Activated naive CD8-positive, alpha-beta T cell (primary cell): ENCODE data around the gene LINC01488.

Experiments
- H3K27ac Mint-ChIP-seq: one replicate; pipeline ENCODE4 v1.8.0; 2021; ENCODE audit warnings: mixed read lengths
- H3K27me3 Mint-ChIP-seq: one replicate; pipeline ENCODE4 v1.8.0; 2021; ENCODE audit warnings: mixed read lengths
- H3K36me3 Mint-ChIP-seq: one replicate; pipeline ENCODE4 v1.8.0; 2021; ENCODE audit warnings: mixed read lengths
- H3K4me1 Mint-ChIP-seq: one replicate; pipeline ENCODE4 v1.8.0; 2021; ENCODE audit warnings: low read depth, mixed read lengths
- H3K4me3 Mint-ChIP-seq: one replicate; pipeline ENCODE4 v1.8.0; 2021; ENCODE audit warnings: mild to moderate bottlenecking, mixed read lengths
- H3K9me3 Mint-ChIP-seq: one replicate; pipeline ENCODE4 v1.8.0; 2021; ENCODE audit warnings: low read depth, mixed read lengths

LINC01488 gene

GRCh38 chr11:69524991-69525411 lies 43.5 kb downstream of the LINC01488 start:
- H3K4me1 Mint-ChIP-seq, result no peaks in the 10 kb centered on the region
- H3K9me3 Mint-ChIP-seq, result no peaks in the 10 kb centered on the region
- no peak overlapping the region for H3K27ac Mint-ChIP-seq
- H3K36me3 Mint-ChIP-seq, result no peaks in the 10 kb centered on the region
- H3K27me3 Mint-ChIP-seq, result peaks cover 10% of the 10 kb centered on the region
- no peak overlapping the region for H3K4me3 Mint-ChIP-seq

- peaks cover 10% of the 10 kb centered on the region for H3K27me3 Mint-ChIP-seq
- H3K36me3 Mint-ChIP-seq, result no peaks in the 10 kb centered on the region
- no peaks in the 10 kb centered on the region for H3K9me3 Mint-ChIP-seq
- H3K4me3 Mint-ChIP-seq, result no peak overlapping the region
- H3K27ac Mint-ChIP-seq, result no peak overlapping the region
- H3K4me1 Mint-ChIP-seq, result no peaks in the 10 kb centered on the region
Observed at GRCh38 chr11:69525516-69526452, 44.3 kb downstream of the LINC01488 start.

GRCh38 chr11:69526453-69526810 lies 45.0 kb downstream of the LINC01488 start:
- Mint-ChIP-seq H3K36me3 (no peaks in the 10 kb centered on the region), H3K4me1 (no peaks in the 10 kb centered on the region), H3K27me3 (peaks cover 10% of the 10 kb centered on the region), H3K9me3 (no peaks in the 10 kb centered on the region), H3K27ac (no peak overlapping the region), H3K4me3 (no peak overlapping the region)

DNA sequence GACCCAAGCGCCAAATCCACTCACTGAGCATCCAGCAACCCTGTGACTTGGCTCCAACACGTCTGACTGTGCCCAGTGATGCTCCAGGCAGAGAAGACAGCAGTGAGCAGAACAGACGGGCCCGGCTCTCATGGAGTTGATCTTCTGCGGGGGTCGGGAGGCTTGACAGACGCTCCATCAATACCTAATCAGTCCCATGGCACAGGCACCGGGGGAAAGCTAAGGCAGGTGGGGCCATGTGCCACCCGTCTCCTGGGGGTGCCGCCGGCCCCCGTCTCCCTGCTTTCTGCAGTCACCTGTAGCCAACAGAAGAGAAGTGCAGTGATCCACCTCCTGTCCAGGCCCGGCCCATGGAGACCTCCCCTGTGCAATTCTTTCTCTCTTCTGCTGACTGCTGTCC lies 47.5 kb downstream of the LINC01488 start:
- H3K4me1 Mint-ChIP-seq, result no peaks in the 10 kb centered on the region
- no peaks in the 10 kb centered on the region for H3K36me3 Mint-ChIP-seq
- H3K4me3 Mint-ChIP-seq, result no peak overlapping the region
- H3K27me3 Mint-ChIP-seq, result peaks cover 10% of the 10 kb centered on the region
- H3K9me3 Mint-ChIP-seq, result no peaks in the 10 kb centered on the region
- no peak overlapping the region for H3K27ac Mint-ChIP-seq

GRCh38 chr11:69530278-69531070 lies 49.0 kb downstream of the LINC01488 start:
- Mint-ChIP-seq H3K9me3 (no peaks in the 10 kb centered on the region), H3K36me3 (no peaks in the 10 kb centered on the region), H3K4me1 (no peaks in the 10 kb centered on the region), H3K27ac (no peak overlapping the region), H3K27me3 (peaks cover 10% of the 10 kb centered on the region), H3K4me3 (no peak overlapping the region)

DNA sequence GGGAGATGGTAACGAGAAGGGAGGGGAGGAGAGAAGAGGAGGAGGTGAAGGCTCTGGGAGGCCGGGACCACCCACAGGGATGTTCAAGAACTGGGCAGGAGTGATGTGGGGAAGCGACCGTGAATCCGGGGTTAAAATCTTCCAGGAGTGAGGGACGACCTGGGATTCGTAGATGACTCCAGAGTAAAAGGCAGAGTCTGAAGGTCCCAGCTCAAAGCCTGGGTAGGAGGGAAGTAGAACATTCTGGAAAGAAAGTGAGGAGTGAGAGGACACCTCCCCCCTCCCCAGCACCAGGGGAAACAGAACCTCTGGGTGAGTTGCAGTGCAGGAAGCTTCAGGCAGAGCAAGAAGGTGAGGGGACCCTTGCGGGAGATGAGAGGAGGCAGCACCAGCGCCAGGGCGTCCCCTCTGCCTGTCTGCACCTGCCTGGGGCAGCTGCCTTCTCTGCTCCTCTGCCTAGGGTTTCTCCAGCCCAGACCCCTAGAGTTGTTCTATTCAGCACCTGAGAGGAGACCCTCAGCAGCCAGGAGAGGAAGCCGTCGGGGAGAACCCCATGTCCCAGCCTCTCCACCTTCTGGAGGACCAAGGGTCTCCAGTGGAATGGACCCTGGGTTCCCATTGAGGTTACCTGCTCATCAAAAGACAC lies 49.7 kb downstream of the LINC01488 start:
- Mint-ChIP-seq H3K36me3 (no peaks in the 10 kb centered on the region), H3K4me3 (no peak overlapping the region), H3K4me1 (no peaks in the 10 kb centered on the region), H3K9me3 (no peaks in the 10 kb centered on the region), H3K27me3 (peaks cover 7% of the 10 kb centered on the region), H3K27ac (no peak overlapping the region)

- H3K36me3 Mint-ChIP-seq, result no peaks in the 10 kb centered on the region
- no peak overlapping the region for H3K4me3 Mint-ChIP-seq
- H3K27me3 Mint-ChIP-seq, result peaks cover 7% of the 10 kb centered on the region
- H3K27ac Mint-ChIP-seq, result no peak overlapping the region
- no peaks in the 10 kb centered on the region for H3K4me1 Mint-ChIP-seq
- no peaks in the 10 kb centered on the region for H3K9me3 Mint-ChIP-seq
Observed at GRCh38 chr11:69531717-69532088, 50.2 kb downstream of the LINC01488 start.

DNA sequence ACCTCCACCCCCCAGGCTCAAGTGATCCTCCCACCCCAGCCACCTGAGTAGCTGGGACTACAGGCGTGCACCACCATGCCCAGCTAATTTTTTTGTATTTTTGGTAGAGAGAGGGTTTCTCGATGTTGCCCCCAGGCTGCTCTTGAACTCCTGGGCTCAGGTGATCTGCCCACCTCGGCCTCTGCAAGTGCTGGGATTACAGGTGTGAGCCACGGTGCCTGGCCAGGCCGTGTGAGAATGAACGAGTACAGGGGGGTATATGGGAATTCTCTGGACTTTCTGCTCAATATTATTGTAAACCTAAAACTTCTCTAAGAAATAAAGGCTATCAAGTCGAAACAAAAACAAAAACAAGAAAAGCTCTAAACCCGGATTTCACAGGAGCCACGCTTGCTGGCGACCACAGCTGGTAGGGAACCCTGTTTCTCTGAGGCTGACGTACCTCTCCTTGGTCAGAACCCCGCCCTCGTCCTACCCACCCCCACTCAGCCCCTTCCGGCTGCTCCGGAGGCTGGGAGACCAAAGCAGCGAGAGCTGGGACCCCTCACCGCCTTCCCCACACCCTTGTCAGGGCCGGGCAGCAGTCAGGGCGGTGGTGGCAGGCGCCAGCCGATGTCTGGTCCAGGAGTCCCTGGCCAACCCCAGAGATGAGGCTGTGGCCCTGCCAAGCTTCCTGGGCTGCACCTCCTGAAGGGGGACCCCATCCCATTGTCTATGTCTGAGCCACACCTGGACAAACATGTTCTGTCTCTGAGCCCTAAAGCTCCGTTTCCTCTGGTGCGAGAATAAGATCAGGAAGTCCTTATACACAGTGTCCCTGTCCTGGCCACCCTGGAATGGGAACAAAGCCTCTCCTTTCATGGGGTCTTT lies 52.1 kb downstream of the LINC01488 start:
- Mint-ChIP-seq H3K27me3 (peaks cover 7% of the 10 kb centered on the region), H3K4me3 (no peak overlapping the region), H3K27ac (no peak overlapping the region), H3K36me3 (no peaks in the 10 kb centered on the region), H3K4me1 (no peaks in the 10 kb centered on the region), H3K9me3 (no peaks in the 10 kb centered on the region)

DNA sequence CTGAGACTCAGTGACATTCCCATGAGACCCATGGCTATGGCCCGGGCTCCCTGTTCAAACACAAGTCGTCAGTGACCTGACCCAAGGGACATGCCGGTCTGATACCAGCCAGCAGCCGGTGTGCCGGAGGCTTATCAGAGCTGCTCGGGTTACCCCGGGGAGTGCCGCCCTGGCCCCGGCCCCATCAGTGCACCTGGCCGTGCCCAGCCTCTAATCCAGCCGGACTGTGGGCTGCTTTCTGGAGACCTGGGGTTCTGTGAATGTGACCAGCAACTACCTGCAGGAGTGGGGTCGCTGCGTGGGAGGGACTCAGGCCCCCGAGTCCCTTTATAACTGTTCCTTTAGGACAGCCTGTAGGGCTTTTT lies 52.7 kb downstream of the LINC01488 start:
- Mint-ChIP-seq H3K27ac (no peak overlapping the region), H3K36me3 (no peaks in the 10 kb centered on the region), H3K4me3 (no peak overlapping the region), H3K4me1 (peaks cover under 1% of the 10 kb centered on the region), H3K9me3 (no peaks in the 10 kb centered on the region), H3K27me3 (peaks cover 7% of the 10 kb centered on the region)

DNA sequence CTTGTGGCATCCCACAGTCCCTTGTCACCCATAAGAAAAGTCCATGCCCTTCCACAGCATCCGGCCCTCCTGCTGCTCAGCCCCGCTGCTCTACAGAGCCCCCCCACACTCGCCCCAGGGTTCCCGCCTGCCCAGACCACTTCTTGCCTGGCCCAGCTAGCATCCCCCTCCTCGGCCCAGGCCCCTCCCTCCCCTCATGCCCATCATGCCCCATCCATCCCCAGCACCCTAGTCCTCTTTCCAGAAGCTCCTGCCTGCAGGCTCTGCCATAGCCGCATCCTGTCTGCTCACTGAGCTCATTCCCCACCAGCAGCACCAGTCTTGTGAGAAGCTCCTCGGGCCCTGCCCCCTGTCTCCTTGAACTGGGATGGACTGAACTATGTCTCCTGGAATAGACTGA lies 54.4 kb downstream of the LINC01488 start:
- Mint-ChIP-seq H3K4me1 (peaks cover 5% of the 10 kb centered on the region), H3K9me3 (no peaks in the 10 kb centered on the region), H3K27me3 (peaks cover 1% of the 10 kb centered on the region), H3K27ac (no peak overlapping the region), H3K4me3 (no peak overlapping the region), H3K36me3 (no peaks in the 10 kb centered on the region)

DNA sequence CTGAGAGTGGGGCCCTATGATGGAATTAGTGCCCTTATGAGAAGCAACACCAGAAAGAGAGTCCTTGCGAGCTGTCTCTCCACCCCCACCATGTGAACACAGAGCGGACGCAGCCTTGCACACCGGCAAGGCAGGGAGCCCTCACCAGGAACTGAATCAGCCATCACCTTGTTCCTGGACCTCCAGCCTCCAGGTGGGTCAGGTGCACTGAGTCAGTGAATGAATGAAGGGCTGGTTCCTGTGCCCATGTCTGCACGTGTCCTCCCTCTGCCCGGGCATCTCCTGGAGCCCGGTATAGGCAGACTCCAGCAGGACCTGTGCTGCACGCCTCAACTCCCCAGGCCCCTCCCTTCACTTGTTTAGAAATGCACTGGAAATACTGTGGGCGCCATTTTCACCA lies 54.9 kb downstream of the LINC01488 start:
- Mint-ChIP-seq H3K36me3 (no peaks in the 10 kb centered on the region), H3K9me3 (no peaks in the 10 kb centered on the region), H3K4me3 (no peak overlapping the region), H3K4me1 (peaks cover 5% of the 10 kb centered on the region), H3K27ac (no peak overlapping the region), H3K27me3 (peaks cover 4% of the 10 kb centered on the region)

- Mint-ChIP-seq H3K27ac (no peak overlapping the region), H3K27me3 (peaks cover 4% of the 10 kb centered on the region), H3K9me3 (no peaks in the 10 kb centered on the region), H3K36me3 (no peaks in the 10 kb centered on the region), H3K4me3 (no peak overlapping the region), H3K4me1 (peaks cover 5% of the 10 kb centered on the region)
Observed at GRCh38 chr11:69537126-69537525, 55.7 kb downstream of the LINC01488 start.

DNA sequence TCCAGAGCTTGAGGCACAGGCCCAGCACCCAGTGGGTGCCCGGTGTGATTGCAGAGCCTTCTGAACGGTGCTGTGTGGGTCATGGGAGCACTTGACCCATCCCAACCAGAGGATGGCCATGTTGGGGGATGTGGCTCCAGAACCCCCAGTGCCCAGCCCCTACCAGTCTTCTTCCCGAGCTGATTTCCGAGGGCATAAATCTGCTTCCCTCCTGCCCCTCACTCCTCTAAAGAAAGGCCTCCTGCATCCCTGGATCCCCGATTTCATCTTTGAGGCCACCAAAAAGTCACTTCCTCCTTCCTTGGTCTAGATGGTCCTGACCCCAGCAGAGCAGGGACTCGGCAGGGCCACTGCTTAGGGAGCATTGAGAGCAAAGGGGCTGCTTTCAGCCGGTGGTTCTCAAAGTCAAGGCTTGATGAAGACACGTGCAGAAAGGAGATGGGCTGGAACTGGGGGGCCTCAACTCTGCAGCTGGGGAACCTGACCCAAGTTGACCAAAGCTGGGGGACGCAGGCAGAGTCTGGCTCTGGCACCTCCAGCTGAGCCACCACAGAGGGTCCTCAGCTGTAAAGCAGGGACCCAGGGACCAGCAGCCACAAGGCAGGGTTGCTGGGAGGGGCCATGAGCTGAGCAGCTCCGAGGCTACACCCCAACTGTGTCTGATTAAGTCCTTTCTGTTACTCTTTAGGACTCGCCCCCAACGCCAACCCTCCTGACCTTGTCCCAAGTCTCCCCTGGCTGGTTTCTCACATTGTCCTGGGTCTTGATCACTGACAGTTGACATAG lies 56.6 kb downstream of the LINC01488 start:
- peaks cover 5% of the 10 kb centered on the region for H3K4me1 Mint-ChIP-seq
- peaks cover 6% of the 10 kb centered on the region for H3K27me3 Mint-ChIP-seq
- H3K9me3 Mint-ChIP-seq, result no peaks in the 10 kb centered on the region
- H3K27ac Mint-ChIP-seq, result no peak overlapping the region
- H3K36me3 Mint-ChIP-seq, result no peaks in the 10 kb centered on the region
- no peak overlapping the region for H3K4me3 Mint-ChIP-seq

GRCh38 chr11:69538854-69539253 lies 57.4 kb downstream of the LINC01488 start:
- peaks cover 5% of the 10 kb centered on the region for H3K4me1 Mint-ChIP-seq
- H3K36me3 Mint-ChIP-seq, result no peaks in the 10 kb centered on the region
- H3K4me3 Mint-ChIP-seq, result no peak overlapping the region
- no peak overlapping the region for H3K27ac Mint-ChIP-seq
- no peaks in the 10 kb centered on the region for H3K9me3 Mint-ChIP-seq
- H3K27me3 Mint-ChIP-seq, result peaks cover 6% of the 10 kb centered on the region
